GM18907 (cell line): ENCODE measurements around the gene MTHFR.

ENCODE experiments used
- ATAC-seq: cut with Tn5 transposase; IDR thresholded peaks from one replicate; pipeline ENCODE4 v1.9.1; 2021; ENCODE audit warnings: mild to moderate bottlenecking, moderate library complexity; ENCODE audit not compliant: unreplicated experiment

The MTHFR gene

GRCh38 chr1:11761988-11762406 lies 43.8 kb downstream of the MTHFR start, which contains the start of gene C1orf167:
Gene C1orf167 (plus strand): TSS chr1:11762193. CDS start chr1:11764401, 2,208 bp downstream.
- no peak for ATAC-seq

DNA sequence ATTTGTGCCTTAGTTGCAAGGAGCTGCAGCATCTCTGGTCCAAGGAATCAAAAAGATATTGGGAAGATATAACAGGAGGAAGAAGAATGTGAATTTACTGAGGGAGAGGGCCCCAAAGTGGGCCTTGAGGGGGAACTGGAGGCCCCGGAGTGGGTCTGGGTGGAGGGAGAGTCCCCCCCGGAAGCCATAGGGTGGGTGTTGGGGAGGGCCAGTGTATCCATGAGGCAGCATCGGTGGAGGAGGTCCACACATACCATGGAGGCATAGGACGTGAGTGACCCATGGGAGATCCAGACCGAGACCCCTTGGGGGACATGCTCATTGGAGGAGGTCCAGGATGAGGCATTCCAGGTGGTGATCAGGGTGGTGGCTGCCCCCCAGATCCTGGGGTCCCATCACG lies 44.5 kb downstream of the MTHFR start:
- no peak for ATAC-seq

GRCh38 chr1:11759791-11760190 lies 46.0 kb downstream of the MTHFR start:
- no peak for ATAC-seq

- ATAC-seq = no peak
Measured at GRCh38 chr1:11757047-11757446, 48.7 kb downstream of the MTHFR start.

GRCh38 chr1:11753555-11754208 lies 52.1 kb downstream of the MTHFR start:
- no peak for ATAC-seq

DNA sequence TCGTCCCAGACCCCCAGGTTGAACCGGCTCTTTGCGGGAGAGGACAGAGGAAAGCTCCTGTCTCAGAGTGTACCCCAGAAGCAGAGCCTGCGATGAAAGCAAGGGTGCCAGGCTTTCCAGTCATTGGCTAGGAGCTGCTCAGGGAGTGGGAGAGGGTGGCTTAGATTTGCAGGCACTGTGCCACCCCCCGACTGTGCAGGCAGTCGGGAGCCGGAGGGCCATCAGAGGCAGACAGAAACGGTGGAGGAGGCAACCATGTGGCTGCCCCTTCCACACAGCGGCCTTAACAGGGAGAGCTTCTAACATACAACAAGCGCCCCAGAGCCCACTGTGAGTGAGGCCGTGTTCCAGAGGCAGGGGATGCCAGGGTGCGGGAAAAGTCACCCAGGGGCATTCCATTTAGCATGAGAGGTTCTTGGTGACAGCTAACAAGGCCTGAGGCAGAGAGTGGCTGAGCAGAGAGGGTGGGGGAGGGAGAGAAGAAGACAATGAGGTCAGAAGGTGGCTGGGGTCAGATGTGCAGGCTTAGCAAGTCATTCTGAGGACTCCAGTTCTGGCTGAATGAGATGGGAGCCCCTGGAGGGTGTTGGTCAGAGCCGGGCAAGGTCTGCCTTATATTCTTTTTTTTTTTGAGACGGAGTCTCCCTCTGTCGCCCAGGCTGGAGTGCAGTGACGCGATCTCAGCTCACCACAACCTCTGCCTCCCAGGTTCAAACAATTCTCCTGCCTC lies 53.2 kb downstream of the MTHFR start:
- ATAC-seq = no peak

GRCh38 chr1:11751087-11751486 lies 54.7 kb downstream of the MTHFR start:
- ATAC-seq = no peak

- no peak for ATAC-seq
Measured at GRCh38 chr1:11749996-11750395, 55.8 kb downstream of the MTHFR start.

- ATAC-seq = no peak
Measured at GRCh38 chr1:11749203-11749689, 56.5 kb downstream of the MTHFR start.

- no peak for ATAC-seq
Measured at GRCh38 chr1:11748294-11749202, 57.2 kb downstream of the MTHFR start.

- ATAC-seq = no peak
Measured at GRCh38 chr1:11746795-11747487, 58.8 kb downstream of the MTHFR start.

DNA sequence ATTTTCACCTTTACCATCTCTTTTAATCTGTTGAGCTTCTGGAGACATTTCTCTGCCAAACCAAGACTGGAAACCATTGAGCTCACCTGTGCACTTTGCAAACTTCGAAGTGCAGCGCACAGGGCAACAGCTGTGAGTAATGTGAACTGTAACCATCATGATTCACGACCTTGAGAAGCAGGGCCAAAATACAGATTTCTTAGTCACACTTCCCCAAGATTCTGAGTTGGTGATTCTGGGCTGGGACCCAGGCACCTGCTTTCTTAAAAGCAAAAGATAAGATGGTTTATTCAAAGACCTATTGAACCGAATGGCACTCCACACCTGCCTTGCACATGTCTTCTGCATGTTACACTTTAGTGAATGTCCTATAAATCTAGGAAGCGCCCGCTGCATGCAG lies 59.7 kb downstream of the MTHFR start:
- no peak for ATAC-seq

- ATAC-seq = no peak
Measured at GRCh38 chr1:11744287-11744686, 61.5 kb downstream of the MTHFR start.

- ATAC-seq = no peak
Measured at GRCh38 chr1:11741919-11742558, 63.7 kb downstream of the MTHFR start.

DNA sequence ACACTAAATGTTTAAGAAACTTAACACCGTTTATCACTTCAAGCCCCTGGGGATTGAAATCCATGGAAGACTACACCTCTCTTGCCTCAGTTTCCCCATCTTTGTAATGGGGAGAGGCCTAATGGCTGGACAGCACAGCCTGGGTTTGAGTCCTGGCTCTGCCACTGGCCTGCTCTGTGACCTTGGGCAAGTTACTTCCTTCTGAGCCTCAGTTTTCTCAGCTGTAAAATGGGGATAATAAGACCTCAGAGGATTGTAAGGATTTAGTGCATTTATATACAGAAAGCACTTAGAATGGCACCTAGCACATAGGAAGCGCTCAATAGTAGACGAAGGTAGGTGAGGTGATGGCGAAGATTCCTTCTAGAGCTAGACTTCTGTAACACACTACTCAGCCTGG lies 64.3 kb downstream of the MTHFR start:
- no peak for ATAC-seq

DNA sequence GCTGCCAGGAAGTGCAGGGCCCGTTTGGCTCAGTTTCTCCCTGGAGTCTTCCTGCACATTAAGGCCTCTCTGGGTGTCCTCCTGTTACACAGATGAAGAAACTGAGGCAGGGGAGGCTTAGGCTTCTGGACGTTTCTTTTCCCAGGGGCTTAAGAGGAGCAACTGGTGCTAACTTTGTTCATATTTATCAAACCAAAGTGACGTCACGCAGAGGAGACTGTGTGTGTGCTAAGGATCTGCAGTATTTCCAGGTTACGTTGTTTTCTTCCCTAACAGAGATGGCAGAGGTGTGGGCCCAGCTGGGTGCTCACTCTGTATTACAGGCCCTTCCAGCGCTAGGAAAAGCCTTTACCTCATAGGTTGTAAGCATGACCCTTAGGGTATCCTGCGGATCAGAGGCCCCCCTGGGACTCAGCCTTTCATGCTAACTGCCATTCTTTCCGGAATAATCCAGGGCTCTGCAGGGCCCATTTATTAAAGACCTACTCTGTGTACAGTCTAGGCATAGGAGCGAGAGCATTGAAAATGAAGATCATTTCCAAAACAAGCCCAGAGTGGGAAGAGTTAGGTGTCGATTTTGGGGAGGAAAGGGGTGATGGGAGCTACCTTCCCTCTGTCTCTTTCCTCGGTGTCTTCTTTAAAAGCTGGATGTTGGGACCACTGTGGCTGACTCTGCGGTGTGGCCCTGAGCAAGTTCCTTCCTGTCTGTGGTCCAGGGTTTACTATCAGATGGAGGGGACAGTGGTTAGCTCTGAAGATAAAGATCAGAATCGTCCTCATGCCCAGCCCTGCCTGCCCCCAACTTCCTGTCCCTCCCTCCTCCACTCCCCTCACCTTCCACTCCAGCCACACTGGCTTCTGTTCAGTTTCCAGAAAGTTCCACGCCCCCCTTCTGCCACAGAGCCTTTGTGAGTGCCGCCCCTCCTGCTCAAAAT lies 65.2 kb downstream of the MTHFR start:
- ATAC-seq = no peak

DNA sequence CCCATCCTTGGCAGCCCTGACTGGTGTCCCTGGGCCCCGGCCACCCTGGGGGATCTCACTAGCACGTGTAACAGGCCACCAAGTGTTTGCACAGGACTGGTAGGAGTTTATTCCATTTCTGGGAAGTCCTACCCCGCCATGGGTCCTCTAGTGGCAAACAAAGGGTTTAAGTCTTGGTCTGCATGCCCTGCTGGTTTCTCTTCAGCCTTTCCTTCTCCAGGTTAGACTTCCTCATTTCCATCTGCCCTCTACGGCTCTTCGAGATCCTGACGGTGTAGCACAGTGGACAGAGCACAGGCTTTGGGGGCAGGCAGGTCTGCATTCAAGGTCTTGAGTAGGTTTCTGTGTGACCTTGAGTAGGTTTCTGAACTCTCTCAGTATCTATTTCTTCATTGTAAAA lies 67.0 kb downstream of the MTHFR start:
- no peak for ATAC-seq

DNA sequence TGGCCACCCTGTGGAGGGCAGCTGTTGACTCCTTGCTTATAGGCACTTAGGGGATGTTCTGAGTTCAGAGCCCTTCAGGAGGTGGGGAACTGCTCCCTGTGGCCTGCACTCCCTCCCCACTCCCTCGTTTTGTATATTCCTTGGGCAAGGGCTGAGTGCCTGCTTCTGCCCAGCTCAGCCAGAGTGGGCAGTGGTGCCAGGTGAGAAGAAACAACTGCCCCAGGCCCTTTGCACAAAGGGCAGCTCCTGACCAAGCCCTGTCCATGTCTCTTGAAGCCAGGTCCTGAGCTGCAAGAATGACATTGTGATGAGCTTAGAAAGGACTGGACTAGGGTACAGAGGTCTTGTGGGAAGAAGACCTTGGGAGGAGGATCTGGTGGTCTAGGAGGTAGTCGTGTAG lies 67.7 kb downstream of the MTHFR start:
- ATAC-seq = no peak
